HL-60/S4 treated with phorbol 12-myristate 13-acetate at 8.2 ng/mL for 4 days and 3 days (cell line): Measurements from ENCODE around the gene RAP1GDS1.
"Not testable (repeated sequence)": the region's sequence is repeated elsewhere in the genome, so short reads cannot be mapped to it uniquely, and the experiment has no call there.

Source experiments
- in situ Hi-C: fragments of 300-500 bp; cut with MboI; formaldehyde crosslinking; loops from 2 replicates; pipeline ENCODE4 v1.15.0; 2022; ENCODE audit warnings: low sequenced_read_pairs

Gene RAP1GDS1

DNA sequence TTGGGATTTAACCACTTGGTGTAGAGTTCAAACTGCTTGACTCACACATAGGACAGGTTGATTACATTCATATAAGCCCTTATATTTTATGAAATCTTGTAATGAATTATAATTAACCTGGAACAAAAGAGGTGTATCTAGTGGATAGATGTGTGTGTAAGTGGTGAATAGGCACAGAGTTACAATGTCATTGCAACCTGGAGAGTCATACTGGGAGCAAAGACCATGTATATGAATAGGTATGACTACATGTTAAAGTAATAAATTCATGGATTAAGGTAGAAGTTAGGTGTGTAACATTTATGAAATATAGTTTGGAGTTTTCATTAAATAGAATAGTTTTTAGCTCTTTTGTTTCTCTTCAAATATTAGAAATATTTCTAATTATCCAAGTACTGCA, 26.1 kb downstream of the RAP1GDS1 start:
- in situ Hi-C loops: no loop called here

DNA sequence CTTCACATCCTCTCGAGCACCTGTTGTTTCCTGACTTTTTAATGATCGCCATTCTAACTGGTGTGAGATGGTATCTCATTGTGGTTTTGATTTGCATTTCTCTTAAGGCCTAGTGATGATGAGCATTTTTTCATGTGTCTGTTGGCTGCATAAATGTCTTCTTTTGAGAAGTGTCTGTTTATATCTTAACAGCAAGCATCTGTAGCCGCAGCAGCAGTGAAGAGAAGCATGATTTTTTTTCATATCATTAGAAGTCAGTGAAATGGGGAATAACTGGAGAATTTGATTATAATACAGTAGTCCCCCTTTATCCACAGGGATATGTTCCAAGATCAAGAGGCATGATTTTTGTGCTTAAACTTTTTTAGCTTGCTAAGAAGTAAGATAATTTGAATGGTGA, 27.5 kb downstream of the RAP1GDS1 start:
- in situ Hi-C loops: not testable (repeated sequence)

DNA sequence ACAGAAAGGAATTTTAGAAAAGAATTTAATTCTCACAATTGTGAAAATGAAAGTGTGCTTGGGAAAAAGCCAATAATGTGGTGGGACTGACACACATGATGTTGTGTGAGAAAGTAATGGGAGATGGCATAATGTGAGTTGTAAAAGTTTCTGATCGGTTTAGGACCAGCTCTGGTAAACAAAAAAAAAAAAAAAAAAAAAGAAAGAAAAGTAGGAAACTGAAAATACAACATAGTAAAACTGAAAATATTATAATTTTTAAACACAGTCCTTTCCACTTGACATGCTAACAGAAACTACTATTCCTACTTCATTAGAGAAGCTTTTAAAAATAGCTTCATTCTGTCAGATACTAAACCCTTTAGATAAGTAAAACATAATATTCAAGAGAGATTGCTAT, 28.2 kb downstream of the RAP1GDS1 start:
- in situ Hi-C loops: no loop called here

DNA sequence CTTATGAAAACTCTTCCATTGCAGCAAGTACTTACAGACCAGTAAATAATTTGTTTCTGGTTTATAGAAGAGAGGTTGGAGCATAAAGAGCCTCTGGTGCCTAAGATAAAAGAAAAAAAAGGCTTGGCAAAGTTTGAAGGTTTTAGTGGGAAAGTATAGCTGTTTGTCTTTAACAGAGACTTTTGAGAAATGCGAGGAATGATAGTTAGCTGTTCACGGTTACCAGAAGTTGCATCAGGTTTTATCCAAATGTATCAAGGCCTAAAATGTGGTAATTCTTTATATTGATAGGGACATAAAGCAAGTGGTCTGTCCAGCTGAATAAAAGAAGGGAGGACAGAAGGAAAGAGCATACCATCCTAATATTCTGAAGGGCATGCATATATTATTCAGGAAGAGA, 29.3 kb downstream of the RAP1GDS1 start:
- in situ Hi-C loops: no loop called here

DNA sequence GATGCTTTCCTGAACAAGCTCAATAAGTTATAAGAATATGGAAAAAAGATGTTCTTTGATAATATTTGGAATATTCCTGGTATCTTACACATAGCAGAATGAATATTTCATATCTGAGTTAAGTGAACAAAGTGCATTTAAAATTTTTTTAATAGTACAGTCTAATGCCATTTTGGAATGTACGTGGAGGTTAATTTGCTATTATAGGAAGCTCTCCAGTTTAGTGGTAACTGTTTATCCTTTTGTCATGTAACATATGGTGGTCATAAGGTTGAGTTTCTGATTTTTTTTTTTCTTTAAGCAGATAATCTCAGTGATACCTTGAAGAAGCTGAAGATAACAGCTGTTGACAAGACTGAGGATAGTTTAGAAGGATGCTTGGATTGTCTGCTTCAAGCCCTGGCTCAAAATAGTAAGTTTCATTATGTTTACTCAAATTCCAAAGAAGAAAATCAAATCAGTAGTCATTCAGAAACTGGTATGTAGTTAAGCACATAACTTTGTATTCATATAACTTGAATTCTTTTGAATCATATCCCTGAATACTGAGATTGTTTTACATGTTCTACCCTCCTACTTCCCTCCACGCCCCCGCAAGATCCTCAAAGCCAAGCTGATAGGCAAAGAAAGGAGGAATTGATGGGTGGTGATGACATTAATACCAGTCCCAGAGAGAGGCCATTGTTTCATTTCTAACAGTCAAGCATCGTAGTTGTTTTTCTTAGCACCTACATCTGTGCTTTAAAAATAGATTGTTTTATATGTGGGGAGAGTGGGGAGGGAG, 32.1 kb downstream of the RAP1GDS1 start:
- in situ Hi-C loops: no loop called here

DNA sequence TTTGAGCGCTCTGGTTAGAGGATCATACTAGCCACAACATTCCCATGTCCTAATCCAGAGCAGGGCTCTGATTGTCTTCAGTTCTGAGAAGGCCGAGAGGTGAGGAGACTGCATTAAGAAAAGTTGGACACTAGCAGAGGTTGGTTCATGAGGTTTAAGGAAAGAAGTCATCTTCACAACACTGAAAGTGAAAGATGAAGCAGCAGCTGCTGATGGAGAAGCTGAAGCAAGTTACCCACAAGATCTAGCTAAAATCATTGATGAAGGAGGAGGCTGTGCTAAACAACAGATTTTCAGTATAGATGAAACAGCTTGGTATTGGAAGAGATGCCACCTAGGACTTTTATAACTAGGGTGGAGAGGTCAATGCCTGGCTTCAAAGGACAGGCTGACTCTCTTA, 36.8 kb downstream of the RAP1GDS1 start:
- in situ Hi-C loops: no loop called here

DNA sequence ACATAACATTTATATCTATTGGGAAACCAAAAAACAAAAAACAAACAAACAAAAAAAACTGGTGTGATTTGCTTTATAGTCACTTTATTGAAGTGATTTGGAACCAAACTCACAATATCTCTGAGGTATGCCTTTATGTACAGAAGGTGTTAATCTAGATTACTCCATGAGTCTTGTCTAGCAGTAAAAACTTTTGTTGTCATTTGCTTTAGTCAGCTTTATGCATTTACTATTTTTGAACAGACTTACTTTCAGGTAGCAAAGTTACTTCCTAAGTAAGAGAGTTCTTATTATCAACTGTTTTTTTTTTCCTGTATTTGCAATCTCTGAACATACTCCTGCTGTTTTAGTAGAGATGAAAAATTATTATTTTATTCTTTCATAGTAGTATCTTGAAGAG, 39.5 kb downstream of the RAP1GDS1 start:
- in situ Hi-C loops: no loop called here

DNA sequence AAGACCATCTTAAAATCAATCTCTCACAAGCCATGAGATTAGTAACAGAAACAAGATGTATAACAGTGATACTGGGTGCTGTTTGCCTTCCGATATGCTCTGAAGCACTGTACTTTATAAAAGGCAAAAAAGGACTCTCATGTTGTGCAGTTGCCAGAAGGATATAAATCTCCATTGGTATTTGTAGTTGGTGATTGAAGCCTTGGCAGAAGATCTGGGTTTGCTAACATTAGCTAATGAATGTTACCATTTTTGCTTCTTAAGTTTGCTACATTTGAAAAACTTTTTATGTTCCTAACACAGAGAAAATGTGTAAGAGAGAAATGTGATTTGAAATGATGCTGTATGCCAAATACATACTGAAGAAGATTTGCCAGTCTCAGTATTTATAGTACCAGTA, 44.4 kb downstream of the RAP1GDS1 start:
- in situ Hi-C loops: no loop called here

DNA sequence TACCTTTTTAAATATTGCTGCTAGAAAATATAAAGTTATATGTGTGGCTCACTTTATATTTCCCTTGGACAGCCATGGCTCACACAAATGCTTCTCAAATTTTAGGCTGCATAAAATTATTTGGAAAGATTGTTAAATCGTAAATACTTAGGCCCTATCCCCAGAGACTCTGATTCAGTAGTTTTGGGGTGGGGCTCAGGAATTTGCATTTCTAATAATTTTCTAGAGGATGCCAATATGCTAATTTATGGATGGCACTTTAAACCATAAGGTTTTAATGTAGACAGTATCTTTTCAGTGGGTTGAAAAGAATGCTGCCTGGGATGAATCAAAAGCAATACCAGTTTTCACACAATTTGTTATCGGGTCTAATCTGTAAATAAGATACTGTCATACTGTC, 49.7 kb downstream of the RAP1GDS1 start:
- in situ Hi-C loops: no loop called here

DNA sequence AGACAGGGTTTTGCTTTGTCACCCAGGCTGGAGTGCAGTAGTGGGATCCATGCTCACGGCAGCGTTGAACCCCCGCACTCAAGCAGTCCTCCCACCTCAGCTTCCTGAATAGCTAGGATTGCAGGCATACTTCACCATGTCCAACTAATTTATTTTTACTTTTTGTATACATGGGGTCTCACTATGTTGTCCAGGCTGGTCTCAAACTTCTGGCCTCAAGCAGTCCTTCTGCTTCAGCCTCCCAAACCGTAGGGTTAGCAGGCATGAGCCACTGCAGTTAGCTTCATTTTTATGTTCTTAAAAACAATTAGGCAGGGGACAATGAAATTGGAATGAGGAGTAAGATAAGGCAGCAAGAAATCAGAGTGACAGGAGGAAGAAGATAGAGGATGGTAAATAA, 50.5 kb downstream of the RAP1GDS1 start:
- in situ Hi-C loops: no loop called here

DNA sequence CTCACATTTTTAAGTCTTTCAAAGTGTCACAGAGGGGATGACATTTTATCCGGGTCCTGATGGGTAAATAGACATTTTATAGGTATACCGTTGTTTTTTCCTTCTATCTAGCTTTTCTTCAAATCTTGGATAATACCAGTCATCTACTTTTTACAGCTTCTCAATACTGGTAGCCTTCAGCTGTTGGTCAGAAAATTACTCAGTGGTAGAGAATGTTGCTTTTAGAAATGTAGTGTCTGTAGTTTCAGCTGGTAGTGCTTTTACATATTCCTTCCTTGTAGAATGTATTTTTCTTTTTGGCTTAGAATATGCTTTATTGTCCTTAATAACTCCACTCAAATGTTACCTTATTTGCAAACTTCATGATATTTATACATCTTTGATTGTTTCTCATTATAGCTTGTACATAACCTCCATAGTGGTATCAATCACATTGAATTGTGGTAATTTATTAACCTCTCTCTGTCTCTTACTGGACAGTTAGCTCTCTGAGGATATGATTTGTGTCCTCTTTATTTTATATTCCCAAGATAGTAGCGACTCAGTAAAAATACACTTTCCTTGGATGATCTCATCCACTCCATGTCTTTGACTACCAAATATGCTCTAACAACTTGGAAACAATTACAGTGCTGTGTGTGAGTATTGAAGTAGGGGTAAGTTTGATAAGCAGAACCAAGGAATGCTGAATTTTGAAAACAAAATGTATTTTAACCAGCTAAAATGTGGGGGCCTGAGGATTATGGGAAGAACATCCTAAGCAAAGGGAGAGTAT, 53.8 kb downstream of the RAP1GDS1 start:
- in situ Hi-C loops: no loop called here

DNA sequence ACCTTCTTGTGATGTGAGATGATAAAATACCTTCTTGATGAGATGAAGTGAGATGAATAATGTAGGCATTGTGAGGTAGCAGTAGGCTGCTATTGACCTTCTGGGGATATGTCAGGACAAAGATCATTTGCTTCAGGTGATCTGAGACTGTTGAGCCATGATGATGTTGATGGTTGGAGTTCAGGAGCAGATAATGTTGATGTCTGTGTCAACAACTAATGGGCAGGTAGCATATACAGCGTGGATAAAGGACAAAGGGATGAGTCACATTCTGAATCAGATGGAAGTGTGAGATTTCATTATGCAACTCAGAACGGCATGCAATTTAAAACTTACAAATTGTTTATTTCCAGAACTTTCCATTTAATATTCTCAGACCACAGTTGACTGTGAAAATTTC, 57.3 kb downstream of the RAP1GDS1 start:
- in situ Hi-C loops: no loop called here

DNA sequence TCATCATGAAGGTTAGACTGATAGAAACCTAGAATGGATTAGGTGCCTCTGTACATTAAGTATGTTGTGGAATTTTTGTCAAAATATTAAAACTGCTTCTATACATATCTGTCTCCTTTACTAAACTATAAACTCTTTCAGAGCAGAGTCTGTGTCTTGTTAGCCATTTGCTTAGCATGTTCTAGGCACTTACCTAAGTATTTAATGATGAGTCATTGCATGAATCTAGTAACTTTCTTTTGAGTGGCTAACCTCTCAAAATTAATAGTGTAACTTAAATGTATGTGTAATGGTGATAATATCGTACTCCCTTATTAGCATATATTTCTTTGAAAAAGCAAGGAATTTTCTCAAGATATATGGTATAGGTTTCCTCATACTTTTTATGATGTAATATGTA, 57.8 kb downstream of the RAP1GDS1 start:
- in situ Hi-C loops: no loop called here

DNA sequence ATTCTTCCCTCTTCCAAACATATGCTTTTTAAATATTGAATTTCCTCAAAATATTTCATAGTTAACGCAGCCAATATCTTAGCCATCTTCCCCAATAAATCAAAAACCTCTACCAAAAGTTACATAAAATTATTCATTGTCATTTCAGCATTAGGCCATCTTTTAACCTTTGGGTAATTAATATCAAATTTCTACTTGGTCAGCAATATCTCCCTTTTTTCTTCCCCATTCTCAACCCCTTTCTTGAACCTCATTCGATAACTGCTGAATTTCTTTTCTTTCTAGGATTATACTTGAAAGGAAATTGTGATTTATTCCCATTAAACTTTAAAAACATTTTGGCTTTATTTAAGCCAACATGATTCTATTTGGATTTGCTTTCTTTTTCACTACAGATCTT, 65.0 kb downstream of the RAP1GDS1 start:
- in situ Hi-C loops: no loop called here

DNA sequence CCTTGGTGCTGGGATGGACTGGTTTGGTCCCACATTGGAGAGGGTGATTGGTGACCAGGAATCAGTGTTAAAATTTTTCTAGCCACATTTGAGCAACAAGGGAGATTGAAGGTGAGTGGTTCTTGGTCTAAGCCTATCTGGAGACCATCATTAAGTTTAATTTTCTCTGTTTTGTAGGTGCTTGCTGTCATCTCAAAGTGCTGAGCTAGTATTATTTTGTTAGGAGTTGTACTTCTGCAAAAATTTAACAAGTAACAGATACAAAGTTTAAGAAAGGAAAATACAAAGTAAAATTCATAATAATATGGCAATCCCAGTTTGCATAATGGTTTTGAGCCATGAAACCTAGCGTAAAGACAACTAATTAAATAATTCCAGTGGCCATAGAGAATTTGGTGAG, 66.5 kb downstream of the RAP1GDS1 start:
- in situ Hi-C loops: no loop called here

DNA sequence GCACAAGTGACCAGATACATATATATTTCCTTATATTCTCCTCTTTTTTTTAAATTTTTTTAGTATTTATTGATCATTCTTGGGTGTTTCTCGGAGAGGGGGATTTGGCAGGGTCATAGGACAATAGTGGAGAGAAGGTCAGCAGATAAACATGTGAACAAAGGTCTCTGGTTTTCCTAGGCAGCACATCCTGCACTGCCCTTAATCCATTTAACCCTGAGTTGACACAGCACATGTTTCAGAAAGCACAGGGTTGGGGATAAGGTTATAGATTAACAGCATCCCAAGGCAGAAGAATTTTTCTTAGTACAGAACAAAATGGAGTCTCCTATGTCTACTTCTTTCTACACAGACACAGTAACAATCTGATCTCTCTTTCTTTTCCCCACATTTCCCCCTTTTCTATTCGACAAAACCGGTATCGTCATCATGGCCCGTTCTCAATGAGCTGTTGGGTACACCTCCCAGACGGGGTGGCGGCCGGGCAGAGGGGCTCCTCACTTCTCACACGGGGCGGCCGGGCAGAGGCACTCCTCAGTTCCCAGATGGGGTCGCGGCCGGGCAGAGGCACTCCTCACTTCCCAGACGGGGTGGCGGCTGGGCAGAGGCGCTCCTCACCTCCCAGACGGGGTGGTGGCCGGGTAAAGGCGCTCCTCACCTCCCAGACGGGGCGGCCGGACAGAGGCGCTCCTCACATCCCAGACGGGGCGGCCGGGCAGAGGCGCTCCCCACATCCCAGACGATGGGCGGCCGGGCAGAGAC, 68.9 kb downstream of the RAP1GDS1 start:
- in situ Hi-C loops: not testable (repeated sequence)

DNA sequence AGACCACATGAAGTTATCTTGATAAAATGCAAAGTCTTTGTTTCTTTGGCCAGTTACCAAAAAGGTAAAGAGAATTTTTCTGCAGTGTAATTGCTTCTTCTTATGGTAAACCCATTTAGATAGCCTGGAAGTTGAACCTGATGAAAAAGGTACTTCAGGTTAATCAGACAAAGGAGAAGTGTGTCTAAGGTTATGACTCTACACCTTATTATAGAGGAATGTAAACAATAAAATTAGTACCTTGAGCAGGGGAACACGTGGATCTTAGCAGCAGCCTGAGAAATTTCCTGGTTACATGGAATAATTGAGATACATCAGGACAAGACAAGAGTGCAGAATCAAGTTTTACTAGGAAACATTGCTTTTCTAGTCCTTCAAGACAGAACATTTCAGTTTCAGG, 70.8 kb downstream of the RAP1GDS1 start:
- in situ Hi-C loops: no loop called here

DNA sequence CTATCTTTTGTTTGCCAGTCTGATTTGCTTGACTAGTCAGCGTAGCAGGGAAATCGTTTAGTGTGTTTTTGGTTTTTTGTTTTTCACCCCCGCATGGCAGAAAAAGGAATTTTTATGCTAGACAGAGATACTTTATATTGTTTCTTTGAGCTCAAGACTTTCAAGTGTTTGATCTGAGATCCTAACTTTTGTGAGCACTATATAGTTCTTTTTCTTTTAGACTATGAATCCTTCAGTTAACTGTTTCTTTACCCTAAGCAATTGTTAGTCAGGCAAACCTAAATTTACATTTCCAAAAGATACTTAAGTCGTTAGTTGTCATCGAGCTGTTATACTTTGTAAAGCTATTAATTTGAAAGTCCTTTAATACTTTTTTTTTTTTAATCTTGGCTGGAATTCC, 73.3 kb downstream of the RAP1GDS1 start:
- in situ Hi-C loops: no loop called here

DNA sequence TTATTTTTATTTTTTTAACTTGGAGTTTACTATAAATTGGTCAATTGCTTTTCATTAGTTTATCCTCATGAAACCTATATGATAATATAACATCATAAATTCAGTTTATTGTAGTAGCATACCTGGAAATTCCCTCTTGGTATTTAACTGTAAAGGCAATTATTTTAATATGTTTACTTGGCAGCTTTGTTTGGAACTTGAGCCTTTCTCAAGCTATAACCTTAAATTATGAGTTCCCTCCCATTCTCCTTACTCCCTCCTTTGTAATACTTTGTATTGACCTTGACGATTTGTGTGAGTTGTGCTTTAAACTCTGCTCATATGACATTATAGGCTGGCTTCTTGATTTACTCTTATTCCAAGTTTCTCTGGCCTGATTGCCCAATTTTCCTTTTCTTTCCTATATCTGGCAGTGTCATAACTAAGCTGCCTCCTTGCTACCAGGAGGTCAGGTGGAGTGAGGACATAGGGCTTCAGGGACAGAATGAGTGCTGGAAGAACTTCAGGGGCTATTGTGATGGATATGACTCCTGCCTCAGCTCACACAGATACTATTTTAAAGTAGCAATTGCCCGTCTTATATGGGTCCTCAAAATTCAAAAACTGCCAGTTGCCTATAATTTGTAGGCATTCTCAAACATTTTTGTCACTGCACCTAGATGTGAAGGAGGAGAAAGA, 77.7 kb downstream of the RAP1GDS1 start:
- in situ Hi-C loops: no loop called here

DNA sequence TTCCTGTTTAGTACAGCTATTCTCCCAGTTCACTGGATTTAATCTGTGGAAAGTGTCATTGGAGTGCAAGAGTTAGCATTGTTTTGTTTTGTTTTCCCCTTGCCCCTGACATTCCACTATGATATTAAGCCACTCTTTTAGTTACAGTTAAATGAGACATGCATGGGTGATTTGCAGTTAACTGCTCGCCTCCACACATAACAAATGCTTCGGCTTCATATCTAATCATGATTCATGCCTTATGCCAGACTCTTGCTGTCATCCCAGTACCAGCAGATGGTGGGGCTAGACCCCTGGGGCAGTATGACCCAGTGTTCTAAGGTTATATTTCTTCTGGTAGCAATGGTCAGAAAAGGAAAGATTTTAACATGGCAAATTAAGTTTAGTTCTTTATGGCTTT, 80.1 kb downstream of the RAP1GDS1 start:
- in situ Hi-C loops: no loop called here

DNA sequence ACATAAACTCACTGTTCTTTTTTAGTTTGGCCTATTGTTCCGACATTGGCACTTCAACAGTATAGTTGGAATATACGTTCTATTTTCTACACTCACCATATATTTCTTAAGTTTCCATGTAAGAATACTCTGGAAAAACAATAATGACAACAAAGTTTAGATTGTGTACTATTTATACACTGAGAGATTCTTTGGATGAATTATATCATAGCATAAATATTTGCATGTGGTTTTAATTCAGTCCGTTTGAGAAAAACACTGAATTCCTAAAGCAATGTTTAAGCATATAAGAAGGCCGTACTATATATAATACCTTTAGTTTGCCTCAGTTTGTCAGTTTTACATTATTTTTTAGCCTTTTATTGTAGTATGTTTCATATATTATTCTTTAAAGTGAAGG, 82.4 kb downstream of the RAP1GDS1 start:
- in situ Hi-C loops: no loop called here
